GM23338 (cell line): ENCODE measurements around the gene AFAP1. TPM values are rescaled to one million over a fixed set of nuclear protein-coding genes. Genes with fewer than 3 reads are reported as not detected.

Source experiments
- ATAC-seq: fragments of 200-7000 bp; cut with Tn5 transposase; 3 replicates; pipeline ENCODE4 v1.9.1; 2020
- DNase-seq: peaks from one replicate; pipeline ENCODE4 v3.0.0-alpha.2; 2015; ENCODE audit warnings: low spot score
- H2AFZ ChIP-seq: fragments of 200-600 bp; sonication (generic); 2 replicates; pipeline ENCODE4 v1.8.0; 2016; ENCODE audit warnings: antibody characterized with exemption, mild to moderate bottlenecking, moderate library complexity
- H3F3A ChIP-seq: fragments of 200-600 bp; sonication (generic); replicated peaks from 2 replicates; pipeline ENCODE4 v1.8.0; 2017; ENCODE audit warnings: antibody characterized with exemption, mixed run types, low read depth
- H3K27ac ChIP-seq: fragments of 200-600 bp; sonication (generic); 2 replicates; pipeline ENCODE4 v1.6.1; 2016; ENCODE audit warnings: low read depth
- H3K27me3 ChIP-seq: fragments of 200-600 bp; sonication (generic); 2 replicates; pipeline ENCODE4 v1.8.0; 2016; ENCODE audit warnings: mild to moderate bottlenecking, mixed run types, moderate library complexity; ENCODE audit not compliant: insufficient read depth
- H3K36me3 ChIP-seq: fragments of 200-600 bp; sonication (generic); 2 replicates; pipeline ENCODE4 v1.8.0; 2016; ENCODE audit warnings: mild to moderate bottlenecking; ENCODE audit not compliant: insufficient read depth
- H3K4me1 ChIP-seq: fragments of 200-600 bp; sonication (generic); 2 replicates; pipeline ENCODE4 v1.8.0; 2016; ENCODE audit warnings: mild to moderate bottlenecking, moderate library complexity; ENCODE audit not compliant: insufficient read depth
- H3K4me2 ChIP-seq: fragments of 200-600 bp; sonication (generic); 2 replicates; pipeline ENCODE4 v1.7.1; 2017; ENCODE audit warnings: mixed run types
- H3K4me3 ChIP-seq: fragments of 200-600 bp; sonication (generic); 2 replicates; pipeline ENCODE4 v1.6.1; 2016; ENCODE audit warnings: mixed run types
- H3K79me2 ChIP-seq: fragments of 200-600 bp; sonication (generic); replicated peaks from 2 replicates; pipeline ENCODE4 v1.8.0; 2017; ENCODE audit warnings: mild to moderate bottlenecking; ENCODE audit not compliant: insufficient read depth
- H3K9me2 ChIP-seq: fragments of 200-600 bp; sonication (generic); 2 replicates; pipeline ENCODE4 v1.8.0; 2017; ENCODE audit not compliant: insufficient read depth
- H4K20me1 ChIP-seq: fragments of 200-600 bp; sonication (generic); replicated peaks from 2 replicates; pipeline ENCODE4 v1.8.0; 2017; ENCODE audit warnings: mild to moderate bottlenecking; ENCODE audit not compliant: insufficient read depth
- H3K27ac Mint-ChIP-seq: 2 replicates; pipeline ENCODE4 v1.8.0; 2020; ENCODE audit warnings: inconsistent platforms, mild to moderate bottlenecking, moderate library complexity, mixed read lengths
- H3K27me3 Mint-ChIP-seq: 3 replicates; pipeline ENCODE4 v1.8.0; 2022; ENCODE audit warnings: low read depth, mild to moderate bottlenecking, moderate library complexity, mixed read lengths, inconsistent platforms; ENCODE audit not compliant: insufficient read depth, poor library complexity
- H3K36me3 Mint-ChIP-seq: 3 replicates; pipeline ENCODE4 v1.8.0; 2021; ENCODE audit warnings: low read depth, mild to moderate bottlenecking, inconsistent platforms, moderate library complexity, mixed read lengths
- H3K4me1 Mint-ChIP-seq: 3 replicates; pipeline ENCODE4 v1.8.0; 2020; ENCODE audit warnings: mild to moderate bottlenecking, inconsistent platforms, mixed read lengths
- H3K4me3 Mint-ChIP-seq: 3 replicates; pipeline ENCODE4 v1.8.0; 2021; ENCODE audit warnings: moderate library complexity, mild to moderate bottlenecking, inconsistent platforms, mixed read lengths
- H3K9me3 Mint-ChIP-seq: 3 replicates; pipeline ENCODE4 v1.8.0; 2020; ENCODE audit warnings: moderate library complexity, mild to moderate bottlenecking, inconsistent platforms, mixed read lengths
- CREB1 ChIP-seq: fragments of 250-450 bp; sonication (Bioruptor Pico); IDR thresholded peaks from 2 replicates; pipeline ENCODE4 v1.5.0; 2020; ENCODE audit warnings: low read depth, mild to moderate bottlenecking, moderate library complexity
- EZH2phosphoT487 ChIP-seq: fragments of 200-600 bp; sonication (generic); IDR thresholded peaks from one replicate; pipeline ENCODE4 v1.8.1; 2018; ENCODE audit warnings: antibody characterized with exemption; ENCODE audit not compliant: unreplicated experiment
- STAT1 ChIP-seq: IDR thresholded peaks from one replicate; pipeline ENCODE4 v1.6.1; 2016; ENCODE audit warnings: antibody characterized with exemption; ENCODE audit not compliant: unreplicated experiment
- ZNF114 ChIP-seq: fragments of 250-450 bp; sonication (Bioruptor Pico); IDR thresholded peaks from 2 replicates; pipeline ENCODE4 v1.5.0; 2020; ENCODE audit warnings: mild to moderate bottlenecking, moderate library complexity
- ZNF331 ChIP-seq: fragments of 250-450 bp; sonication (Bioruptor Pico); IDR thresholded peaks from 2 replicates; pipeline ENCODE4 v1.5.0; 2020; ENCODE audit warnings: low read depth, mild to moderate bottlenecking, moderate library complexity
- polyA plus RNA-seq: library from polyadenylated mRNA; unstranded; fragments of >200 nt; fragmentation: Nextera tagmentation; extraction: Ambion mirVana; gene quantifications from 2 replicates; pipeline ENCODE4 v1.2.1, GENCODE V29; 2016
- total RNA-seq: library from RNA; depleted of rRNA; stranded (reverse); fragments of >200 nt; shearing (Covaris generic); gene quantifications from 2 replicates; pipeline ENCODE4 v1.2.3, GENCODE V29; 2014
- TF ChIP-seq, protein P1 (sequence below): fragments of 250-450 bp; sonication (Bioruptor Pico); IDR thresholded peaks from 2 replicates; pipeline ENCODE4 v1.5.0; 2020; ENCODE audit warnings: mild to moderate bottlenecking, moderate library complexity
- TF ChIP-seq, protein P2 (sequence below): IDR thresholded peaks from 2 replicates; pipeline ENCODE4 v1.6.1; 2016; ENCODE audit warnings: antibody characterized with exemption

Gene AFAP1
- total and polyA plus RNA-seq, 2 experiments from 2014 or later: 6.5 to 21.5 TPM

DNA sequence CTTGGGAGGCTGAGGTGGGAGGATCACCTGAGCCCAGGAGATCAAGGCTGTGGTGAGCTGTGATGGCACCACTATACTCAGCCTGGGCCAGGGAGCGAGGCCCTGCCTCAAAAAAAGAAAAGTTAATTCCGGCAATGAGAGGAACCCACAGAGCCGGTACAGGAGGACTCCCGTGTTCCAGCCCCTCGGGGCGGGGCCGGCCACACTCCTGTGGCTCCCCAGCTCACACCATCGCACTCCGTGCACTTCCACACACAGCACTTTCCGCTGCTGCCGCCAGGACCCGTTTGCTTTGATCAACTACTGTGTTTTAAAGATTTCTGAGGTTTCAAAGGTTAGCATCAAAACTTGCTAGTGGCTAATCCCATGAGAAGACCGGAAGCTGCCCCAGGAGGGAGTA is 171.7 kb downstream of the AFAP1 start (continued):
- TF ChIP-seq, protein P1, sequence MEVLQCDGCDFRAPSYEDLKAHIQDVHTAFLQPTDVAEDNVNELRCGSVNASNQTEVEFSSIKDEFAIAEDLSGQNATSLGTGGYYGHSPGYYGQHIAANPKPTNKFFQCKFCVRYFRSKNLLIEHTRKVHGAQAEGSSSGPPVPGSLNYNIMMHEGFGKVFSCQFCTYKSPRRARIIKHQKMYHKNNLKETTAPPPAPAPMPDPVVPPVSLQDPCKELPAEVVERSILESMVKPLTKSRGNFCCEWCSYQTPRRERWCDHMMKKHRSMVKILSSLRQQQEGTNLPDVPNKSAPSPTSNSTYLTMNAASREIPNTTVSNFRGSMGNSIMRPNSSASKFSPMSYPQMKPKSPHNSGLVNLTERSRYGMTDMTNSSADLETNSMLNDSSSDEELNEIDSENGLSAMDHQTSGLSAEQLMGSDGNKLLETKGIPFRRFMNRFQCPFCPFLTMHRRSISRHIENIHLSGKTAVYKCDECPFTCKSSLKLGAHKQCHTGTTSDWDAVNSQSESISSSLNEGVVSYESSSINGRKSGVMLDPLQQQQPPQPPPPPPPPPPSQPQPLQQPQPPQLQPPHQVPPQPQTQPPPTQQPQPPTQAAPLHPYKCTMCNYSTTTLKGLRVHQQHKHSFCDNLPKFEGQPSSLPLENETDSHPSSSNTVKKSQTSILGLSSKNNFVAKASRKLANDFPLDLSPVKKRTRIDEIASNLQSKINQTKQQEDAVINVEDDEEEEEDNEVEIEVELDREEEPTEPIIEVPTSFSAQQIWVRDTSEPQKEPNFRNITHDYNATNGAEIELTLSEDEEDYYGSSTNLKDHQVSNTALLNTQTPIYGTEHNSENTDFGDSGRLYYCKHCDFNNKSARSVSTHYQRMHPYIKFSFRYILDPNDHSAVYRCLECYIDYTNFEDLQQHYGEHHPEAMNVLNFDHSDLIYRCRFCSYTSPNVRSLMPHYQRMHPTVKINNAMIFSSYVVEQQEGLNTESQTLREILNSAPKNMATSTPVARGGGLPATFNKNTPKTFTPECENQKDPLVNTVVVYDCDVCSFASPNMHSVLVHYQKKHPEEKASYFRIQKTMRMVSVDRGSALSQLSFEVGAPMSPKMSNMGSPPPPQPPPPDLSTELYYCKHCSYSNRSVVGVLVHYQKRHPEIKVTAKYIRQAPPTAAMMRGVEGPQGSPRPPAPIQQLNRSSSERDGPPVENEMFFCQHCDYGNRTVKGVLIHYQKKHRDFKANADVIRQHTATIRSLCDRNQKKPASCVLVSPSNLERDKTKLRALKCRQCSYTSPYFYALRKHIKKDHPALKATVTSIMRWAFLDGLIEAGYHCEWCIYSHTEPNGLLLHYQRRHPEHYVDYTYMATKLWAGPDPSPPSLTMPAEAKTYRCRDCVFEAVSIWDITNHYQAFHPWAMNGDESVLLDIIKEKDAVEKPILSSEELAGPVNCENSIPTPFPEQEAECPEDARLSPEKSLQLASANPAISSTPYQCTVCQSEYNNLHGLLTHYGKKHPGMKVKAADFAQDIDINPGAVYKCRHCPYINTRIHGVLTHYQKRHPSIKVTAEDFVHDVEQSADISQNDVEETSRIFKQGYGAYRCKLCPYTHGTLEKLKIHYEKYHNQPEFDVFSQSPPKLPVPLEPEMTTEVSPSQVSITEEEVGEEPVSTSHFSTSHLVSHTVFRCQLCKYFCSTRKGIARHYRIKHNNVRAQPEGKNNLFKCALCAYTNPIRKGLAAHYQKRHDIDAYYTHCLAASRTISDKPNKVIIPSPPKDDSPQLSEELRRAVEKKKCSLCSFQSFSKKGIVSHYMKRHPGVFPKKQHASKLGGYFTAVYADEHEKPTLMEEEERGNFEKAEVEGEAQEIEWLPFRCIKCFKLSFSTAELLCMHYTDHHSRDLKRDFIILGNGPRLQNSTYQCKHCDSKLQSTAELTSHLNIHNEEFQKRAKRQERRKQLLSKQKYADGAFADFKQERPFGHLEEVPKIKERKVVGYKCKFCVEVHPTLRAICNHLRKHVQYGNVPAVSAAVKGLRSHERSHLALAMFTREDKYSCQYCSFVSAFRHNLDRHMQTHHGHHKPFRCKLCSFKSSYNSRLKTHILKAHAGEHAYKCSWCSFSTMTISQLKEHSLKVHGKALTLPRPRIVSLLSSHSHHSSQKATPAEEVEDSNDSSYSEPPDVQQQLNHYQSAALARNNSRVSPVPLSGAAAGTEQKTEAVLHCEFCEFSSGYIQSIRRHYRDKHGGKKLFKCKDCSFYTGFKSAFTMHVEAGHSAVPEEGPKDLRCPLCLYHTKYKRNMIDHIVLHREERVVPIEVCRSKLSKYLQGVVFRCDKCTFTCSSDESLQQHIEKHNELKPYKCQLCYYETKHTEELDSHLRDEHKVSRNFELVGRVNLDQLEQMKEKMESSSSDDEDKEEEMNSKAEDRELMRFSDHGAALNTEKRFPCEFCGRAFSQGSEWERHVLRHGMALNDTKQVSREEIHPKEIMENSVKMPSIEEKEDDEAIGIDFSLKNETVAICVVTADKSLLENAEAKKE (CRISPR knock-in tag): no peak
- no peak for TF ChIP-seq ZNF114 (CRISPR knock-in tag)
- TF ChIP-seq STAT1: no peak
- TF ChIP-seq, protein P2, sequence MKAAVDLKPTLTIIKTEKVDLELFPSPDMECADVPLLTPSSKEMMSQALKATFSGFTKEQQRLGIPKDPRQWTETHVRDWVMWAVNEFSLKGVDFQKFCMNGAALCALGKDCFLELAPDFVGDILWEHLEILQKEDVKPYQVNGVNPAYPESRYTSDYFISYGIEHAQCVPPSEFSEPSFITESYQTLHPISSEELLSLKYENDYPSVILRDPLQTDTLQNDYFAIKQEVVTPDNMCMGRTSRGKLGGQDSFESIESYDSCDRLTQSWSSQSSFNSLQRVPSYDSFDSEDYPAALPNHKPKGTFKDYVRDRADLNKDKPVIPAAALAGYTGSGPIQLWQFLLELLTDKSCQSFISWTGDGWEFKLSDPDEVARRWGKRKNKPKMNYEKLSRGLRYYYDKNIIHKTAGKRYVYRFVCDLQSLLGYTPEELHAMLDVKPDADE: no peak
- TF ChIP-seq ZNF331: no peak

DNA sequence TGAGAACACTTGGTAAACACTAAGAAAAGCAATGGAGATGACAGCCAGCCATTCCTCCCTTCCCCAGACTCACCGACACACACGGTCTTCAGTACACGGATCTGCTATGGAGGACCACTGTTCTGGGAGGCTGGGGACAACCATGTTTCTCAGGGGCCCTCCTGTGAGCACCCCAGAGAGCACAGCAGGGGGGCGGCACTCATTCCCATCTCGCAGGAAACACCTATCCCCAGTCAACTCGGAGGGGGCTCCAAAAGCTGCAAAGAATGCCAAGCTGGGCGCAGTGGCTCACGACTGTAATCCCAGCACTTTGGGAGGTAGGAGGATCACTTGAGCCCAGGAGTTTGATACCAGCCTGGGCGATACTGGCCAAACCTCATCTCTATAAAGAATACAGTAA is 172.1 kb downstream of the AFAP1 start:
- Histone ChIP-seq H3K79me2 (no peaks in the 10 kb centered on the region), H3K9me2 (no peaks in the 10 kb centered on the region), H4K20me1 (no peaks in the 10 kb centered on the region), H3K4me2 (no peak overlapping the region), H2AFZ (no peak overlapping the region), H3K4me1 (no peaks in the 10 kb centered on the region), H3F3A (no peaks in the 10 kb centered on the region), H3K36me3 (no peaks in the 10 kb centered on the region), H3K4me3 (no peak overlapping the region), H3K27ac (no peak overlapping the region), H3K27me3 (no peaks in the 10 kb centered on the region)
- ATAC-seq (no peak), DNase-seq (no peak)
- no peak overlapping the region for H3K27ac Mint-ChIP-seq
- H3K4me3 Mint-ChIP-seq: no peak overlapping the region
- peaks cover 32% of the 10 kb centered on the region for H3K4me1 Mint-ChIP-seq
- H3K9me3 Mint-ChIP-seq: no peaks in the 10 kb centered on the region
- TF ChIP-seq ZNF114 (CRISPR knock-in tag) (no peak), EZH2phosphoT487 (no peak), CREB1 (CRISPR knock-in tag) (no peak)
- TF ChIP-seq, protein P1 (CRISPR knock-in tag): no peak
- TF ChIP-seq, protein P2: no peak
- peaks cover 15% of the 10 kb centered on the region for H3K36me3 Mint-ChIP-seq
- H3K27me3 Mint-ChIP-seq: peaks cover 16% of the 10 kb centered on the region
